Heart left ventricle (tissue), 16 donors: Measurements from ENCODE around the gene SLC7A7. TPM values are rescaled to one million over a fixed set of nuclear protein-coding genes. Genes with fewer than 3 reads are reported as not detected.

Experiments
- ATAC-seq, 4 donors: fragments of 200-7000 bp; cut with Tn5 transposase; one replicate each; pipeline ENCODE4 v1.9.1; 2020 to 2022; ENCODE audit warnings: moderate library complexity in 4 of 4, mild to moderate bottlenecking in 3 of 4, moderate number of reproducible peaks in 1 of 4
- DNase-seq, 5 donors: peaks; one replicate each; pipeline ENCODE4 v3.0.0-alpha.2; 2020
- H3K27ac ChIP-seq, 12 donors: fragments of 200-600 bp; sonication (generic) in 4 of 12; one replicate each; pipeline versions ENCODE4 v1.5.0 to v1.8.0; 2016 to 2022; ENCODE audit warnings: mild to moderate bottlenecking in 2 of 12
- H3K27me3 ChIP-seq, 9 donors: fragments of 200-600 bp; sonication (generic) in 2 of 9; one replicate each; pipeline versions ENCODE4 v1.5.1 to v1.8.0; 2016 to 2022; ENCODE audit warnings: mild to moderate bottlenecking in 3 of 9
- H3K36me3 ChIP-seq, 9 donors: fragments of 200-600 bp; sonication (generic) in 2 of 9; one replicate each; pipeline versions ENCODE4 v1.5.0 to v1.8.0; 2018 to 2022; ENCODE audit warnings: mild to moderate bottlenecking in 2 of 9
- H3K4me1 ChIP-seq, 12 donors: fragments of 200-600 bp; sonication (generic) in 4 of 12; one replicate each; pipeline versions ENCODE4 v1.5.0 to v1.8.0; 2016 to 2022; ENCODE audit warnings: mild to moderate bottlenecking in 3 of 12
- H3K4me3 ChIP-seq, 12 donors: fragments of 200-600 bp; sonication (generic) in 4 of 12; one replicate each; pipeline versions ENCODE4 v1.5.0 to v1.8.0; 2017 to 2022; ENCODE audit warnings: mild to moderate bottlenecking in 9 of 12, moderate library complexity in 4 of 12
- H3K9me3 ChIP-seq, 12 donors: fragments of 200-600 bp; sonication (generic) in 4 of 12; one replicate each; pipeline versions ENCODE4 v1.5.0 to v1.8.0; 2016 to 2022; ENCODE audit warnings: mild to moderate bottlenecking in 1 of 12
- CTCF ChIP-seq, 12 donors: fragments of 200-600 bp; sonication (generic) in 4 of 12; IDR thresholded peaks; one replicate each; pipeline versions ENCODE4 v1.5.0 to v1.8.0; 2018 to 2022; ENCODE audit warnings: antibody characterized with exemption in 12 of 12, mild to moderate bottlenecking in 5 of 12
- POLR2A ChIP-seq, 2 donors: fragments of 450-650 bp; IDR thresholded peaks; one replicate each; pipeline ENCODE4 v1.6.1; 2017; ENCODE audit warnings: antibody characterized with exemption in 2 of 2, mild to moderate bottlenecking in 2 of 2, moderate library complexity in 2 of 2
- WGBS, 4 donors: extraction: QIAGEN DNeasy Blood & Tissue Kit in 2 of 4; methylation state at CpG; one replicate each; pipeline versions ENCODE4 v1.1.5 to v1.1.7; 2013 to 2018; 5-methylcytosine and 5-hydroxymethylcytosine counted together
- intact Hi-C, 10 donors: fragments of 100-400 bp; cut with DNase I; formaldehyde crosslinking; loops; one replicate each; pipeline versions ENCODE4 v1.11.1 to v1.14.2; 2022
- polyA plus RNA-seq, 2 donors: library from polyadenylated mRNA; stranded (reverse); fragments of 200-250 nt; gene quantifications; one replicate each; pipeline ENCODE4 v1.2.3, GENCODE V29; 2013
- total RNA-seq, 9 donors: library from RNA; depleted of rRNA in 2 of 9; stranded (reverse); fragments of >200 nt in 2 of 9; fragmentation: NEBNext Ultra II Directional in 3 of 9; extraction: Animal tissue kit (Norgen Biotek cat#: 25700) in 3 of 9; gene quantifications; one replicate each; pipeline versions ENCODE4 v1.1.0 to v1.2.4, GENCODE V29; 2016 to 2023
- donor health status: ischemic (EF 13 %, LVEDD 7.1; RV severe dilation, severe dysfunction).
- donor health status: healthy with polysubstance abuse.
- donor health status: DM: no; HTN: yes; CAD: no.
- donor health status: DM: no; HTN: no; CAD: no.
- donor health status: ischemic (EF 25% LVEDD 6.9; RV normal size, moderate dysfunction).
- donor health status: ischemic (EF 25% LVEDD 5.7; RV mildly dilated, moderate dysfunction).
- donor health status: healthy.
- donor health status: DM: yes; HTN: yes; CAD: no.
- donor health status: ischemic (EF 35%, LVEDD 5.7; RV mildly dilated, moderate dysfunction).
- donor health status: nonischemic (EF 11% LVEDD 7.7; RV severe dilation, severe dysfunction).
- donor health status: DM: yes; HTN: yes; CAD: no.
- donor health status: PGD.
- donor health status: ischemic (EF 29% LVEDD 5.4; RV normal size, mild dysfunction).
- donor health status: nonischemic (EF 23%, LVEDD 6.1; RV moderate dilation, normal function).

Gene SLC7A7
- total and polyA plus RNA-seq, 11 donors, result 1.3 to 28.0 (median 3.8) TPM

DNA sequence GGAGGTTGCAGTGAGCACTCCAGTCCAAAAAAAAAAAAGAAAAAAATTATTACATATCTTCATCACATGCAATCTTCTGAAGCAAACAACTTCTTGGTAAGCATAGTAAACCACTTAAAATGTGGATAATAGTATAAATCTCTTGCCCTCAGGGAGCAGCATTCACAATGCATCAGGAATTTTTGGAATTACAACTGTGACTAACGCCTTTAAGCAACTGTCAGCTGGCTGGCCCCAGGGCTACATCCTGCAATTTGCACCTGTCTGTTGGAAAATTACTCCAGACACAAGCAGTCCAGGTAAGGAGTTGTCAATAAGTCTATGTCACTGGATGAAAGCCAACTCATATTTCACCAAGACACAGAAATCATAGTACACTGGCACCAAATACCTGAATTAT, 5.5 kb upstream of the SLC7A7 start:
- no peak overlapping the region for H3K27ac ChIP-seq
- H3K4me1 ChIP-seq, result peaks cover 0 to 68% (median 22%) of the 10 kb centered on the region in 12 donors
- intact Hi-C loops, result loop anchor here in 7 of 10 donors (5.0 to 10.0 kb wide), 5 partner anchors 84 to 436 kb away; no protein-coding TSS in a partner anchor
- no peaks in the 10 kb centered on the region for H3K27me3 ChIP-seq
- WGBS, 4 donors, result 83 to 94% (median 91%) methylated on average over 1 of the region's 1 CpG
- DNase-seq, result no peak
- no peaks in the 10 kb centered on the region for H3K36me3 ChIP-seq
- no peak overlapping the region for H3K4me3 ChIP-seq
- TF ChIP-seq POLR2A (IDR thresholded peaks at IDR 0.05) (no peak), CTCF (IDR thresholded peaks at IDR 0.05) (no peak)
- no peaks in the 10 kb centered on the region for H3K9me3 ChIP-seq
- no peak for ATAC-seq

GRCh38 chr14:22819151-22819988, 4.1 kb upstream of the SLC7A7 start:
- H3K27me3 ChIP-seq, result no peaks in the 10 kb centered on the region
- peak overlapping the region in 10 of 12 donors; percentile 21 to 55 (median 45) for H3K4me3 ChIP-seq
- peak overlapping the region in 9 of 12 donors; percentile 20 to 86 (median 64) for H3K27ac ChIP-seq
- ATAC-seq (peak in 3 of 4 donors; percentile 14 to 32 (median 22)), DNase-seq (peak in 3 of 5 donors; percentile 41 to 52 (median 48))
- H3K4me1 ChIP-seq, result peaks cover 0 to 70% (median 23%) of the 10 kb centered on the region in 12 donors
- H3K36me3 ChIP-seq, result no peaks in the 10 kb centered on the region
- WGBS, 4 donors, result 29 to 48% (median 33%) methylated on average over 9 to 10 of the region's 10 CpGs
- no peak for TF ChIP-seq CTCF (IDR thresholded peaks at IDR 0.05)
- TF ChIP-seq POLR2A (IDR thresholded peaks at IDR 0.05), result no peak
- intact Hi-C loops, result loop anchor here in 7 of 10 donors (5.0 to 10.0 kb wide), 7 partner anchors 162 to 427 kb away; no protein-coding TSS in a partner anchor
- no peaks in the 10 kb centered on the region for H3K9me3 ChIP-seq

DNA sequence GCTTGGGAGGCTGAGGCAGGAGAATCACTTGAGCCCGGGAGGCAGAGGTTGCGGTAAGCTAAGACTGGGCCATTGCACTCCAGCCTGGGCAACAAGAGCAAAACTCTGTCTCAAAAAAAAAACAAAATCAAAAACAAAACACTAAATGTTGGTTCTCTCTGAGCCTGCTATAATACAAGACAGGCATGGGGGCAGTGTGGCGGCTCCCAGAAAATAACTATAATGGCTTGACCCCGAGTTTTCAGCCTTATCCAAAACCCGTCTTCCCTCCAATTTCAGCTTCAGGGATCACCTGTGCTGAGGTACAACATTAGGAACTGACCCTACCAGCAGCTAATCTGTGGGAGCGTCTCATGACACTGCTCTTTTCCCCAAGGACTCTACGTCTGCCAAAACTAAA, 862 bp downstream of the SLC7A7 start:
- Histone ChIP-seq H3K27me3 (no peaks in the 10 kb centered on the region), H3K4me1 (peaks cover 0 to 45% (median 8%) of the 10 kb centered on the region in 12 donors), H3K36me3 (no peaks in the 10 kb centered on the region), H3K9me3 (no peaks in the 10 kb centered on the region), H3K4me3 (peak overlapping the region in 4 of 12 donors; percentile 23 to 57 (median 34)), H3K27ac (peak overlapping the region in 1 of 12 donors; percentile 91)
- WGBS, 4 donors, result 84 to 91% (median 86%) methylated on average over 7 of the region's 7 CpGs
- intact Hi-C loops, result loop anchor here in 3 of 10 donors (10.0 kb wide), 2 partner anchors 160 to 260 kb away; no protein-coding TSS in a partner anchor
- TF ChIP-seq CTCF (IDR thresholded peaks at IDR 0.05) (no peak), POLR2A (IDR thresholded peaks at IDR 0.05) (no peak)
- ATAC-seq, result no peak
- no peak for DNase-seq

- peak overlapping the region in 1 of 12 donors; percentile 38 for H3K4me3 ChIP-seq
- no peaks in the 10 kb centered on the region for H3K27me3 ChIP-seq
- DNase-seq (no peak), ATAC-seq (no peak)
- H3K36me3 ChIP-seq, result no peaks in the 10 kb centered on the region
- TF ChIP-seq POLR2A (IDR thresholded peaks at IDR 0.05) (no peak), CTCF (IDR thresholded peaks at IDR 0.05) (no peak)
- H3K4me1 ChIP-seq, result peaks cover 0 to 42% (median 4%) of the 10 kb centered on the region in 12 donors
- intact Hi-C loops, result loop anchor here in 3 of 10 donors (10.0 kb wide), 2 partner anchors 158 to 258 kb away; no protein-coding TSS in a partner anchor
- H3K27ac ChIP-seq, result no peak overlapping the region
- H3K9me3 ChIP-seq, result no peaks in the 10 kb centered on the region
- WGBS, 4 donors, result 76 to 90% (median 82%) methylated on average over 9 of the region's 9 CpGs
Observed at GRCh38 chr14:22813145-22813544, 2.1 kb downstream of the SLC7A7 start.
